ENCODE measurements around the gene TRMT2A. TPM values are rescaled to one million over a fixed set of nuclear protein-coding genes. Genes with fewer than 3 reads are reported as not detected.

TRMT2A gene
- total and polyA plus RNA-seq, 2 of the 8 experiments (the other 6 are each of a cell fraction or from before 2014, with no cell fraction given): 44.9 to 50.3 TPM

- 0 out of 2 replicates have a peak, but pooled peaks have one; percentile 57 for TF ChIP-seq SP1 (IDR thresholded peaks at IDR 0.05; ENCODE audit: low read depth, low read length)
- TF ChIP-seq GABPA (IDR thresholded peaks at IDR 0.05; ENCODE audit: borderline replicate concordance, insufficient read depth, low read length): peak; percentile 78
- TF ChIP-seq HDAC6 (IDR thresholded peaks at IDR 0.05; ENCODE audit: low read depth, low read length): no peak
- no peak for TF ChIP-seq BCL11A (IDR thresholded peaks at IDR 0.05; ENCODE audit: low read depth in 2 of 2, low read length in 2 of 2)
- no peak for TF ChIP-seq CHD7 (IDR thresholded peaks at IDR 0.05; ENCODE audit: insufficient replicate concordance, low read length)
- 0 out of 2 replicates have a peak, but pooled peaks have one; percentile 35 for TF ChIP-seq USF2 (IDR thresholded peaks at IDR 0.05; ENCODE audit: low read length)
- TF ChIP-seq RBBP5 (IDR thresholded peaks at IDR 0.05; ENCODE audit: borderline replicate concordance, low read depth, low read length): peak; percentile 72; the same call in 1 of the 2 replicates
- TF ChIP-seq KDM5A (IDR thresholded peaks at IDR 0.05; ENCODE audit: low read length): peak; percentile 76; the same call in 1 of the 2 replicates
These were observed at the start of gene TRMT2A (continued) for GRCh38 chr22:20116951-20117632.
